ENCODE data around the gene GPR142.

The GPR142 gene

GRCh38 chr17:74390680-74391653 lies 23.7 kb downstream of the GPR142 start:
- DNase-seq (no peak), ATAC-seq (ENCODE audit: insufficient read depth, low read depth) (no peak)
- H3K79me2 ChIP-seq (ENCODE audit: insufficient read depth, low read length): no peaks in the 10 kb centered on the region
- no peaks in the 10 kb centered on the region for H3K4me1 ChIP-seq (ENCODE audit: insufficient read depth, low read length)
- H3K36me3 ChIP-seq (ENCODE audit: insufficient read depth, low read length): no peaks in the 10 kb centered on the region
- no peak overlapping the region for H3K4me3 ChIP-seq (ENCODE audit: low read depth in 1 of 2, low read length in 2 of 2)
- H3K9ac ChIP-seq (ENCODE audit: low read depth, low read length): no peak overlapping the region
- H3K27ac ChIP-seq (ENCODE audit: low read length): no peak overlapping the region
- no peak overlapping the region for H3K4me2 ChIP-seq (ENCODE audit: insufficient read depth, low read length)
- H3K27me3 ChIP-seq (ENCODE audit: insufficient read depth, low read length, poor library complexity): peaks cover 3% of the 10 kb centered on the region
- no peak overlapping the region for H2AFZ ChIP-seq (ENCODE audit: low read depth, low read length)
- H4K20me1 ChIP-seq (ENCODE audit: insufficient read depth, low read length): no peaks in the 10 kb centered on the region
- no peaks in the 10 kb centered on the region for H3K9me3 ChIP-seq (ENCODE audit: insufficient read depth, low read length, severe bottlenecking)
- TF ChIP-seq EZH2 (IDR thresholded peaks at IDR 0.05; ENCODE audit: borderline replicate concordance, low read depth, low read length, severe bottlenecking): no peak
- TF ChIP-seq CTCF (IDR thresholded peaks at IDR 0.05; ENCODE audit: borderline replicate concordance, extremely low read depth, low read length, poor library complexity, severe bottlenecking): no peak

- no peak for TF ChIP-seq CTCF (IDR thresholded peaks at IDR 0.05; ENCODE audit: borderline replicate concordance, extremely low read depth, low read length, poor library complexity, severe bottlenecking)
- no peak for TF ChIP-seq EZH2 (IDR thresholded peaks at IDR 0.05; ENCODE audit: borderline replicate concordance, low read depth, low read length, severe bottlenecking)
- Histone ChIP-seq H3K27me3 (ENCODE audit: insufficient read depth, low read length, poor library complexity) (peaks cover 3% of the 10 kb centered on the region), H3K27ac (ENCODE audit: low read length) (no peak overlapping the region), H3K36me3 (ENCODE audit: insufficient read depth, low read length) (no peaks in the 10 kb centered on the region), H3K4me3 (ENCODE audit: low read depth in 1 of 2, low read length in 2 of 2) (no peak overlapping the region), H3K4me2 (ENCODE audit: insufficient read depth, low read length) (no peak overlapping the region), H3K9ac (ENCODE audit: low read depth, low read length) (no peak overlapping the region), H2AFZ (ENCODE audit: low read depth, low read length) (no peak overlapping the region), H3K9me3 (ENCODE audit: insufficient read depth, low read length, severe bottlenecking) (no peaks in the 10 kb centered on the region), H3K79me2 (ENCODE audit: insufficient read depth, low read length) (no peaks in the 10 kb centered on the region), H4K20me1 (ENCODE audit: insufficient read depth, low read length) (no peaks in the 10 kb centered on the region), H3K4me1 (ENCODE audit: insufficient read depth, low read length) (no peaks in the 10 kb centered on the region)
- DNase-seq (no peak), ATAC-seq (ENCODE audit: insufficient read depth, low read depth) (no peak)
Measured at GRCh38 chr17:74391771-74392170, 24.5 kb downstream of the GPR142 start.

- no peak overlapping the region for H3K9ac ChIP-seq (ENCODE audit: low read depth, low read length)
- H3K9me3 ChIP-seq (ENCODE audit: insufficient read depth, low read length, severe bottlenecking): no peaks in the 10 kb centered on the region
- no peak overlapping the region for H3K4me3 ChIP-seq (ENCODE audit: low read depth in 1 of 2, low read length in 2 of 2)
- H3K27me3 ChIP-seq (ENCODE audit: insufficient read depth, low read length, poor library complexity): peaks cover 3% of the 10 kb centered on the region
- H3K79me2 ChIP-seq (ENCODE audit: insufficient read depth, low read length): no peaks in the 10 kb centered on the region
- no peak for TF ChIP-seq EZH2 (IDR thresholded peaks at IDR 0.05; ENCODE audit: borderline replicate concordance, low read depth, low read length, severe bottlenecking)
- TF ChIP-seq CTCF (IDR thresholded peaks at IDR 0.05; ENCODE audit: borderline replicate concordance, extremely low read depth, low read length, poor library complexity, severe bottlenecking): no peak
- ATAC-seq (ENCODE audit: insufficient read depth, low read depth): no peak
- no peaks in the 10 kb centered on the region for H3K4me1 ChIP-seq (ENCODE audit: insufficient read depth, low read length)
- no peaks in the 10 kb centered on the region for H4K20me1 ChIP-seq (ENCODE audit: insufficient read depth, low read length)
- no peak overlapping the region for H3K27ac ChIP-seq (ENCODE audit: low read length)
- H3K4me2 ChIP-seq (ENCODE audit: insufficient read depth, low read length): no peak overlapping the region
- no peak overlapping the region for H2AFZ ChIP-seq (ENCODE audit: low read depth, low read length)
- DNase-seq: no peak
- H3K36me3 ChIP-seq (ENCODE audit: insufficient read depth, low read length): no peaks in the 10 kb centered on the region
Measured at GRCh38 chr17:74392848-74393247, 25.5 kb downstream of the GPR142 start.
